ENCODE measurements around the gene KIAA1671. TPM values are rescaled to one million over a fixed set of nuclear protein-coding genes. Genes with fewer than 3 reads are reported as not detected.

Gene KIAA1671
- total and polyA plus RNA-seq, 4 donors: 8.7 to 35.9 (median 19.1) TPM

DNA sequence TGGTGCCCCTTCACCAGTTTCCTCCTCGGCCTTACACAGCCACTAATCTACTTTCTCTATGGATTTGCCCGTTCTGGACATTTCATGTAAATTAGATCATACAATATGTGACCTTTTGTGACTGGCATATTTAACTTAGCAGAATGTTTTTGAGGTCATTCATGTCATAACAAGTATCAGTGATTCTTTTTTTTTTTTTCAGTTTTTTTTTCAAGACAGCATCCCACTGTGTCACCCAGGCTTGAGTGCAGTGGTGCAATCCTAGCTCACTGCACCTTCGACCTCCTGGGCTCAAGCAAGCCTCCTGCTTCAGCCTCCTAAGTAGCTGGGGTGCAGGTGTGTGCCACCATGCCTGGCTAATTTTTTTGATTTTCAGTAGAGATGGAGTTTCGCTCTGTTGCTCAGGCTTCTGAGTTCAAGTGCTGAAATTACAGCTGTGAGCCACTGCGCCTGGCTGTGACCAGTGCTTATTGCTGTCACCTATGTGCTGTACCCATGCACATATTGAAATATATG, 22.7 kb downstream of the KIAA1671 start:
- Histone ChIP-seq H3K27me3 (ENCODE audit: control insufficient read depth in 4 of 4, insufficient read depth in 4 of 4, low read length in 3 of 4) (no peaks in the 10 kb centered on the region), H3K9me3 (ENCODE audit: control insufficient read depth in 4 of 4, low read length in 3 of 4) (no peaks in the 10 kb centered on the region), H3K36me3 (ENCODE audit: control insufficient read depth in 4 of 4, insufficient read depth in 3 of 4, low read depth in 1 of 4, low read length in 3 of 4) (no peaks in the 10 kb centered on the region), H3K9ac (ENCODE audit: low read depth in 1 of 2, low read length in 2 of 2) (no peak overlapping the region), H3K27ac (ENCODE audit: low read depth in 1 of 2, low read length in 2 of 2) (no peak overlapping the region), H3K4me1 (ENCODE audit: control insufficient read depth in 4 of 4, insufficient read depth in 4 of 4, low read length in 3 of 4) (peaks cover 6 to 21% (median 12%) of the 10 kb centered on the region in 4 donors), H3K4me3 (ENCODE audit: low read depth in 1 of 3, low read length in 3 of 3) (no peak overlapping the region)
- TF ChIP-seq FOXA1 (IDR thresholded peaks at IDR 0.05) (no peak), MAX (IDR thresholded peaks at IDR 0.05) (no peak), TAF1 (conservative IDR thresholded peaks at IDR 0.05) (no peak), RXRA (IDR thresholded peaks at IDR 0.05) (no peak), YY1 (IDR thresholded peaks at IDR 0.05) (no peak), FOXA2 (IDR thresholded peaks at IDR 0.05) (no peak), HNF4G (IDR thresholded peaks at IDR 0.05) (no peak), EGR1 (IDR thresholded peaks at IDR 0.05; ENCODE audit: low read depth in 2 of 2) (no peak), RAD21 (IDR thresholded peaks at IDR 0.05) (no peak), NR2F2 (IDR thresholded peaks at IDR 0.05) (no peak)
- TF ChIP-seq, protein P1, sequence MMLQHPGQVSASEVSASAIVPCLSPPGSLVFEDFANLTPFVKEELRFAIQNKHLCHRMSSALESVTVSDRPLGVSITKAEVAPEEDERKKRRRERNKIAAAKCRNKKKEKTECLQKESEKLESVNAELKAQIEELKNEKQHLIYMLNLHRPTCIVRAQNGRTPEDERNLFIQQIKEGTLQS (IDR thresholded peaks at IDR 0.05): no peak
- TF ChIP-seq, protein P2, sequence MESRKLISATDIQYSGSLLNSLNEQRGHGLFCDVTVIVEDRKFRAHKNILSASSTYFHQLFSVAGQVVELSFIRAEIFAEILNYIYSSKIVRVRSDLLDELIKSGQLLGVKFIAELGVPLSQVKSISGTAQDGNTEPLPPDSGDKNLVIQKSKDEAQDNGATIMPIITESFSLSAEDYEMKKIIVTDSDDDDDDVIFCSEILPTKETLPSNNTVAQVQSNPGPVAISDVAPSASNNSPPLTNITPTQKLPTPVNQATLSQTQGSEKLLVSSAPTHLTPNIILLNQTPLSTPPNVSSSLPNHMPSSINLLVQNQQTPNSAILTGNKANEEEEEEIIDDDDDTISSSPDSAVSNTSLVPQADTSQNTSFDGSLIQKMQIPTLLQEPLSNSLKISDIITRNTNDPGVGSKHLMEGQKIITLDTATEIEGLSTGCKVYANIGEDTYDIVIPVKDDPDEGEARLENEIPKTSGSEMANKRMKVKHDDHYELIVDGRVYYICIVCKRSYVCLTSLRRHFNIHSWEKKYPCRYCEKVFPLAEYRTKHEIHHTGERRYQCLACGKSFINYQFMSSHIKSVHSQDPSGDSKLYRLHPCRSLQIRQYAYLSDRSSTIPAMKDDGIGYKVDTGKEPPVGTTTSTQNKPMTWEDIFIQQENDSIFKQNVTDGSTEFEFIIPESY (IDR thresholded peaks at IDR 0.05): no peak
- 92% methylated on average over 5 of the region's 5 CpGs for WGBS
- DNase-seq (ENCODE audit: low spot score): no peak

DNA sequence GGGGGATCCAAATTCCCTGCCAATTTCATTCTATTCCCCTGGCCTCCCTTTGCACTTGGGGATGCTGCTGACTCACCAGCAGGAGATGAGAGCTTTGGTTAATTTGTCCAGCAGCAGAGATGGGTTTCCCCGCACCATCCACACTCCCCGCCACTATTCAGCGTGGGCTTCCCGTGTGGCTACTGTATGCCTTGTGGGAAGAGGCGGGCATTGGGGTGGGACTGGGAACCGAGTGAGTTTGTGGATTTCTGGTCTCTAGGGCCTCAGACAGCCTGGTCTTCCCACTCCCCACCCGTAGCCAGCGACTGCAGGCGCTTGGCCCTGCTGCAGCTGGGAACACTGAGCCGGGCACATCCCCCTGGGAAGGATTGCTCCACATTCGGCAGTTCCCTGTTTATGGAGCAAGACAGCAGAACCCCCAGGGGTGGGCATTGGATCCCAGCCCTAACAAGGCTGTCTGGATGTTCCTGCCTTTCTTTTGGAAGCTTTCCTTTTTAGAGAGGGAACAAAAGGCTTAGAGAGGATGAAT, 23.4 kb downstream of the KIAA1671 start:
- no peak overlapping the region for H3K9ac ChIP-seq (ENCODE audit: low read depth in 1 of 2, low read length in 2 of 2)
- 81% methylated on average over 11 of the region's 11 CpGs for WGBS

More for the DNA sequence above, 23.4 kb downstream of the KIAA1671 start:
- no peaks in the 10 kb centered on the region for H3K36me3 ChIP-seq (ENCODE audit: control insufficient read depth in 4 of 4, insufficient read depth in 3 of 4, low read depth in 1 of 4, low read length in 3 of 4)
- H3K27ac ChIP-seq (ENCODE audit: low read depth in 1 of 2, low read length in 2 of 2): peak overlapping the region in 1 of 2 donors; percentile 40
- H3K4me1 ChIP-seq (ENCODE audit: control insufficient read depth in 4 of 4, insufficient read depth in 4 of 4, low read length in 3 of 4): peaks cover 5 to 19% (median 12%) of the 10 kb centered on the region in 4 donors
- no peak for DNase-seq (ENCODE audit: low spot score)
- no peaks in the 10 kb centered on the region for H3K9me3 ChIP-seq (ENCODE audit: control insufficient read depth in 4 of 4, low read length in 3 of 4)
- TF ChIP-seq, protein P2 (IDR thresholded peaks at IDR 0.05): no peak
- TF ChIP-seq FOXA1 (IDR thresholded peaks at IDR 0.05): no peak
- H3K27me3 ChIP-seq (ENCODE audit: control insufficient read depth in 4 of 4, insufficient read depth in 4 of 4, low read length in 3 of 4): no peaks in the 10 kb centered on the region
- H3K4me3 ChIP-seq (ENCODE audit: low read depth in 1 of 3, low read length in 3 of 3): no peak overlapping the region

Measured in liver (tissue), 9 donors.